HepG2 (cell line): ENCODE measurements around the gene IL12B. TPM values are rescaled to one million over a fixed set of nuclear protein-coding genes. Genes with fewer than 3 reads are reported as not detected.
"Not testable (repeated sequence)": the region's sequence is repeated elsewhere in the genome, so short reads cannot be mapped to it uniquely, and the experiment has no call there.

Experiments
- ATAC-seq: fragments of 200-7000 bp; cut with Tn5 transposase; 3 replicates; pipeline ENCODE4 v1.9.1; 2020; ENCODE audit warnings: mild to moderate bottlenecking, moderate library complexity
- BruUV-seq: library from RNA; stranded (reverse); fragments of 400-500 nt; replicated peaks from 2 replicates; lab custom pipeline; 2021; lab: Mats Ljungman, UMichigan
- CTCF ChIA-PET: fragments of 300-600 bp; formaldehyde crosslinking; extraction: SDS; loops from one replicate; lab custom pipeline; 2021; ENCODE audit warnings: low total read pairs, inconsistent platforms, low intra/inter-chr PET ratio; lab: Yijun Ruan, JAX
- POLR2A ChIA-PET: fragments of 350-600 bp; sonication (Branson Sonifier 250); formaldehyde crosslinking; loops from one replicate; lab custom pipeline; 2020; ENCODE audit warnings: antibody characterized with exemption, inconsistent platforms; lab: Yijun Ruan, JAX
- DNase-seq: peaks from one replicate; pipeline ENCODE4 v3.0.0-alpha.2; 2015; ENCODE audit warnings: low spot score
- FAIRE-seq: peaks from 3 replicates; lab custom pipeline; 2011; peaks lifted over from hg19 to GRCh38; lab: Jason Lieb, UNC
- H2AFZ ChIP-seq: one replicate; pipeline ENCODE4 v1.6.1; 2011; ENCODE audit warnings: low read length, inconsistent platforms
- H3K27ac ChIP-seq: fragments of 300-600 bp; 3 replicates; pipeline ENCODE4 v1.8.0; 2011; ENCODE audit warnings: mixed run types, mild to moderate bottlenecking, mixed read lengths, low read length, inconsistent platforms; ENCODE audit not compliant: insufficient read depth; ENCODE audit errors: extremely low read length
- H3K27me3 ChIP-seq, 2 experiments: fragments of 200-600 bp in 1 of 2; 2 replicates in 1 of 2; 3 replicates in 1 of 2; pipeline versions ENCODE4 v1.6.0 to v1.8.0; 2011; ENCODE audit warnings: low read length in 2 of 2, mild to moderate bottlenecking in 2 of 2, moderate library complexity in 2 of 2, inconsistent platforms in 1 of 2; ENCODE audit not compliant: insufficient read depth in 2 of 2, control insufficient read depth in 1 of 2
- H3K36me3 ChIP-seq, 2 experiments: fragments of 200-600 bp in 1 of 2; replicated peaks in 1 of 2; 2 replicates in 1 of 2; 3 replicates in 1 of 2; pipeline versions ENCODE4 v1.5.1 to v1.8.0; 2011; ENCODE audit warnings: low read length in 2 of 2, inconsistent platforms in 1 of 2; ENCODE audit not compliant: insufficient read depth in 2 of 2, control insufficient read depth in 1 of 2
- H3K4me1 ChIP-seq: 2 replicates; pipeline ENCODE4 v1.5.1; 2012; ENCODE audit warnings: low read length, inconsistent platforms; ENCODE audit not compliant: insufficient read depth
- H3K4me2 ChIP-seq: 2 replicates; pipeline ENCODE4 v1.6.0; 2011; ENCODE audit warnings: low read depth, low read length, inconsistent platforms
- H3K4me3 ChIP-seq, 3 experiments: fragments of 200-600 bp in 1 of 3; sonication (generic), shearing (Covaris generic) in 1 of 3; replicated peaks in 1 of 3; 2 replicates each; pipeline ENCODE4 v1.5.1; 2011 to 2016; ENCODE audit warnings: low read length in 3 of 3, inconsistent platforms in 2 of 3, low read depth in 2 of 3, mild to moderate bottlenecking in 2 of 3, control low read depth in 1 of 3, mixed read lengths in 1 of 3; ENCODE audit not compliant: insufficient read depth in 1 of 3
- H3K79me2 ChIP-seq: one replicate; pipeline ENCODE4 v1.6.1; 2011; ENCODE audit warnings: low read length, inconsistent platforms; ENCODE audit not compliant: insufficient read depth
- H3K9ac ChIP-seq: 2 replicates; pipeline ENCODE4 v1.6.0; 2011; ENCODE audit warnings: mild to moderate bottlenecking, low read depth, low read length, inconsistent platforms; ENCODE audit not compliant: insufficient read depth
- H3K9me3 ChIP-seq: 2 replicates; pipeline ENCODE4 v1.5.1; 2012; ENCODE audit warnings: mild to moderate bottlenecking, low read length
- H4K20me1 ChIP-seq: 2 replicates; pipeline ENCODE4 v1.6.0; 2011; ENCODE audit warnings: inconsistent platforms, mild to moderate bottlenecking, low read length, moderate library complexity; ENCODE audit not compliant: insufficient read depth
- MAFF ChIP-seq: IDR thresholded peaks from 2 replicates; pipeline ENCODE4 v1.6.1; 2011; ENCODE audit warnings: low read depth, low read length, improper control_type of control experiment
- MAFK ChIP-seq, 2 experiments: IDR thresholded peaks in 1 of 2; conservative IDR thresholded peaks in 1 of 2; 2 replicates each; pipeline ENCODE4 v1.6.1; 2011; ENCODE audit warnings: improper control_type of control experiment in 2 of 2, low read length in 2 of 2
- NAIF1 ChIP-seq: sonication (generic); formaldehyde crosslinking; IDR thresholded peaks from 2 replicates; pipeline ENCODE4 v1.5.0; 2020; ENCODE audit warnings: mild to moderate bottlenecking, missing genetic modification reagents, borderline replicate concordance
- NONO ChIP-seq, 2 experiments: fragments of 450-650 bp in 1 of 2; sonication (generic) in 1 of 2; formaldehyde crosslinking in 1 of 2; IDR thresholded peaks in 1 of 2; conservative IDR thresholded peaks in 1 of 2; 2 replicates each; pipeline versions ENCODE4 v1.6.1 to v1.8.0; 2017 to 2022; ENCODE audit warnings: mild to moderate bottlenecking in 1 of 2, missing genetic modification reagents in 1 of 2, moderate library complexity in 1 of 2
- ZC3H4 ChIP-seq: sonication (generic); formaldehyde crosslinking; IDR thresholded peaks from 2 replicates; pipeline ENCODE4 v1.4.0; 2020; ENCODE audit warnings: missing genetic modification reagents, borderline replicate concordance
- ZNF343 ChIP-seq: sonication (generic); formaldehyde crosslinking; IDR thresholded peaks from 2 replicates; pipeline ENCODE4 v1.4.0; 2020; ENCODE audit warnings: mild to moderate bottlenecking, missing genetic modification reagents
- WGBS: methylation state at CpG from one replicate; pipeline ENCODE4 v1.1.6; 2017; ENCODE audit warnings: low lambda C conversion rate; 5-methylcytosine and 5-hydroxymethylcytosine counted together
- in situ Hi-C: cut with HindIII; loops from 2 replicates; pipeline ENCODE4 v1.10.0; 2017; ENCODE audit warnings: low pct_unique_long_range_greater_than_20kb; ENCODE audit not compliant: extremely low pct_ligation_motif_present
- intact Hi-C: fragments of 100-400 bp; cut with micrococcal nuclease; formaldehyde crosslinking; loops from one replicate; pipeline ENCODE4 v1.10.0; 2022; ENCODE audit not compliant: unreplicated experiment
- polyA plus RNA-seq, 8 experiments: library from polyadenylated mRNA; depleted of rRNA in 3 of 8; stranded (reverse) in 7 of 8; unstranded in 1 of 8; fragments of >200 nt; fragmentation: Illumina TruSeq in 4 of 8; extraction: Trizol in 4 of 8; gene quantifications; 2 replicates each; pipeline versions ENCODE4 v1.2.1 to v1.2.3, GENCODE V29; 2011 to 2016; ENCODE audit warnings: low read depth in 4 of 8, missing spikeins in 1 of 8, mixed read lengths in 1 of 8; ENCODE audit not compliant: insufficient read depth in 1 of 8
- total RNA-seq, 5 experiments: library from RNA; depleted of rRNA; stranded (reverse); fragments of >200 nt; fragmentation: Illumina TruSeq; extraction: Trizol; gene quantifications; 2 replicates each; pipeline ENCODE4 v1.2.3, GENCODE V29; 2016; ENCODE audit warnings: low read depth in 1 of 5

The IL12B gene
- total and polyA plus RNA-seq, 2 of the 13 experiments (the other 11 are each of a cell fraction or from before 2014, with no cell fraction given) = not detected

DNA sequence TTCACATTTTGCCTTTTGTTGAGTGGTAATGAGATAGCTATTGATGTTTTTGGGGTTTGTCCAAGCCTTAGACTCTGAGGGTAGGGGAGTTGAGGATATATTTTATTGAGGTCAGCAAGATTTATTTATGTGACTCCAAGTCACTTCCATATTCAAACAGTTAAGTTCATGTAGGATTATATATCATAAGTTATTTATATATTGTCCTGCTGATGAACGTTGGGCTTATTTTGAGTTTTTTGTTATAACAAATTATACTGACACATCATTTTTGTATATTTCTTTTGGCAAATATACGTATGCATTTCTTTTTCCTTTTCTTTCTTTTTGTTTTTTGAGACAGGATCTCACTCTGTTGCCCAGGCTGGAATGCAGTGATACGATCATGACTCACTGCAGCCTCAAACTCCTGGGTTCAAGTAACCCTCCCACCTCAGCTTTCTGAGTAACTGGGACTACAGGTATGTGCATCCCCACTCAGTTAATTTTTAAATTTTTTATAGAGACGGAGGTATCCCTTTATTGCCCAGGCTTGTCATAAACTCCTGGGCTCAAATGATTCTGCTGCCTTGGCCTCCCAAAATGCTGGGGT lies 23.5 kb upstream of the IL12B start:
- no peak overlapping the region for H3K4me2 ChIP-seq
- in situ Hi-C loops (no loop called here), intact Hi-C loops (no loop called here)
- no peaks in the 10 kb centered on the region for H3K27me3 ChIP-seq
- no peak for TF ChIP-seq ZC3H4 (CRISPR knock-in tag)
- TF ChIP-seq MAFK (conservative IDR thresholded peaks at IDR 0.05 in 1 of 2, IDR thresholded peaks at IDR 0.05 in 1 of 2; ENCODE audit: low read length in 2 of 2) = peak in 1 of 2 experiments; percentile 50; a peak in 3 of 4 replicates
- TF ChIP-seq NONO (IDR thresholded peaks at IDR 0.05) = no peak
- no peak for TF ChIP-seq NONO (CRISPR knock-in tag; conservative IDR thresholded peaks at IDR 0.05)
- no peak for TF ChIP-seq ZNF343 (CRISPR knock-in tag)
- TF ChIP-seq NAIF1 (CRISPR knock-in tag) = no peak
- TF ChIP-seq MAFF = peak; percentile 15; the same call in 1 of the 2 replicates
- FAIRE-seq (no peak), DNase-seq (no peak), ATAC-seq (no peak)
- no peak overlapping the region for H3K27ac ChIP-seq
- H2AFZ ChIP-seq = no peak overlapping the region
- no peak overlapping the region for H3K9ac ChIP-seq
- ChIA-PET POLR2A (no interaction called here), CTCF (no interaction called here)
- H4K20me1 ChIP-seq = no peaks in the 10 kb centered on the region
- H3K36me3 ChIP-seq = no peaks in the 10 kb centered on the region
- under 1% methylated on average over 4 of the region's 4 CpGs for WGBS
- no peaks in the 10 kb centered on the region for H3K79me2 ChIP-seq
- H3K4me1 ChIP-seq = no peaks in the 10 kb centered on the region
- H3K4me3 ChIP-seq = no peak overlapping the region
- BruUV-seq = no TSS peak
- H3K9me3 ChIP-seq = no peaks in the 10 kb centered on the region

- H3K4me1 ChIP-seq, BruUV-seq, H4K20me1 ChIP-seq, H3K36me3 ChIP-seq, ATAC-seq, H3K4me2 ChIP-seq, H3K9ac ChIP-seq, H2AFZ ChIP-seq, intact Hi-C loops, H3K79me2 ChIP-seq, CTCF ChIA-PET, POLR2A ChIA-PET, FAIRE-seq, in situ Hi-C loops, H3K27ac ChIP-seq, H3K27me3 ChIP-seq, H3K9me3 ChIP-seq, DNase-seq, H3K4me3 ChIP-seq: not testable (repeated sequence)
Measured at GRCh38 chr5:159350644-159351043, 20.4 kb upstream of the IL12B start.

DNA sequence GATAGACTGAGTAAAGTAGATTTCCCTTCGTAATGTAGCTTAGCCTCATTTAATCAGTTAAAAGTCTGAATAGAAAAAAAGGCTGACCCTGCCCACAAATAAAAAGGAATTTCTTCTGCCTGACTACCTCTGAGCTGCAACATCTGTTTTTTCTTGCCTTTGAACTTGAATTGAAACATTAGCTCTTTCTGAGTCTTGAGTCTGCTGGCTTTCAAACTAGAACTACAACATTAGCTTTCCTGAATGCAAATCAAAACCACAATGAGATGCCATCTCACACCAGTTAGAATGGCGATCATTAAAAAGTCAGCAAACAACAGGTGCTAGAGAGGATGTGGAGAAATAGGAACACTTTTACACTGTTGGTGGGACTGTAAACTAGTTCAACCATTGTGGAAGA lies 19.9 kb upstream of the IL12B start:
- ATAC-seq, intact Hi-C loops, H3K36me3 ChIP-seq, H3K4me1 ChIP-seq, H3K27ac ChIP-seq, H3K9ac ChIP-seq, POLR2A ChIA-PET, CTCF ChIA-PET, H3K4me3 ChIP-seq, H2AFZ ChIP-seq, H3K4me2 ChIP-seq, DNase-seq, H3K9me3 ChIP-seq, H3K27me3 ChIP-seq, BruUV-seq, in situ Hi-C loops, H4K20me1 ChIP-seq, FAIRE-seq, H3K79me2 ChIP-seq: not testable (repeated sequence)
- WGBS = 0% methylated on average over 2 of the region's 2 CpGs
